Bone marrow (tissue), 2 donors: ENCODE measurements around the gene RAB44.
"Not testable (repeated sequence)": the region's sequence is repeated elsewhere in the genome, so short reads cannot be mapped to it uniquely, and the experiment has no call there.

ENCODE experiments used
- DNase-seq, 2 donors: peaks; one replicate each; lab custom pipeline; 2025; lab: John Stamatoyannopoulos, UW

RAB44 gene

GRCh38 chr6:36713846-36714245, 16.2 kb downstream of the RAB44 start:
- no peak for DNase-seq

- DNase-seq: no peak
Observed at GRCh38 chr6:36714511-36714910, 16.9 kb downstream of the RAB44 start.

- DNase-seq: no peak
Observed at GRCh38 chr6:36715469-36715868, 17.8 kb downstream of the RAB44 start.

GRCh38 chr6:36716476-36717093, 19.0 kb downstream of the RAB44 start:
- no peak for DNase-seq

GRCh38 chr6:36717231-36717825, 19.7 kb downstream of the RAB44 start:
- DNase-seq: no peak

GRCh38 chr6:36717871-36718540, 20.4 kb downstream of the RAB44 start:
- DNase-seq: no peak

- no peak for DNase-seq
Observed at GRCh38 chr6:36718560-36718959, 20.9 kb downstream of the RAB44 start.

- DNase-seq: no peak
Observed at GRCh38 chr6:36719126-36719525, 21.5 kb downstream of the RAB44 start.

- no peak for DNase-seq
Observed at GRCh38 chr6:36720251-36721141, 22.9 kb downstream of the RAB44 start.

GRCh38 chr6:36721369-36722140, 23.9 kb downstream of the RAB44 start:
- DNase-seq: no peak

GRCh38 chr6:36722365-36722764, 24.7 kb downstream of the RAB44 start:
- DNase-seq: no peak

GRCh38 chr6:36722879-36723278, 25.3 kb downstream of the RAB44 start:
- no peak for DNase-seq

GRCh38 chr6:36723992-36724391, 26.4 kb downstream of the RAB44 start:
- DNase-seq: not testable (repeated sequence)

- DNase-seq: no peak
Observed at GRCh38 chr6:36724514-36725390, 27.1 kb downstream of the RAB44 start.

GRCh38 chr6:36725581-36725980, 28.0 kb downstream of the RAB44 start:
- no peak for DNase-seq

- no peak for DNase-seq
Observed at GRCh38 chr6:36727505-36728021, 29.9 kb downstream of the RAB44 start.

- DNase-seq: no peak
Observed at GRCh38 chr6:36728289-36729160, 30.9 kb downstream of the RAB44 start.

- DNase-seq: no peak
Observed at GRCh38 chr6:36729161-36729524, 31.5 kb downstream of the RAB44 start.
